Measurements from ENCODE around the gene C12orf76.
"Not testable (repeated sequence)": the region's sequence is repeated elsewhere in the genome, so short reads cannot be mapped to it uniquely, and the experiment has no call there.

The C12orf76 gene

DNA sequence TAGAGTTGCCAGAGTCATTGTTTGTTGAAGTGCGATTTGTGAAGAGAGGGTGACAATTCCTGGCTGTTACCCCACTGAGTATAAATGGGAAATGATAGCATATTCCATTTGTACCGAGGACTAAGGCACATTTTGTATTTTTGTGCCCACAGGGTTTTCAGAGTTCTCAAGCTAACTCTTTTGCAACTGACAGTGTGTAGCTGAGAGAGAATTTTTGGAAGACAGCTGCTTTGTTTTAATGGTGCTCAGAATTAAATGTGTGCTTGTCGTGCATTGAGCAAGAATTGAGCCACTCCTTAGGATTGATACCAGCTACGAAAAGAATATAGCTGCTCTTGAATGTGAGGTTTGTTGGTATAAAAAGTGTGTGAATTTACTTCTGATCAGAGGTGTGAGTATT is 27.4 kb downstream of the C12orf76 start:
- TF ChIP-seq, protein P1, sequence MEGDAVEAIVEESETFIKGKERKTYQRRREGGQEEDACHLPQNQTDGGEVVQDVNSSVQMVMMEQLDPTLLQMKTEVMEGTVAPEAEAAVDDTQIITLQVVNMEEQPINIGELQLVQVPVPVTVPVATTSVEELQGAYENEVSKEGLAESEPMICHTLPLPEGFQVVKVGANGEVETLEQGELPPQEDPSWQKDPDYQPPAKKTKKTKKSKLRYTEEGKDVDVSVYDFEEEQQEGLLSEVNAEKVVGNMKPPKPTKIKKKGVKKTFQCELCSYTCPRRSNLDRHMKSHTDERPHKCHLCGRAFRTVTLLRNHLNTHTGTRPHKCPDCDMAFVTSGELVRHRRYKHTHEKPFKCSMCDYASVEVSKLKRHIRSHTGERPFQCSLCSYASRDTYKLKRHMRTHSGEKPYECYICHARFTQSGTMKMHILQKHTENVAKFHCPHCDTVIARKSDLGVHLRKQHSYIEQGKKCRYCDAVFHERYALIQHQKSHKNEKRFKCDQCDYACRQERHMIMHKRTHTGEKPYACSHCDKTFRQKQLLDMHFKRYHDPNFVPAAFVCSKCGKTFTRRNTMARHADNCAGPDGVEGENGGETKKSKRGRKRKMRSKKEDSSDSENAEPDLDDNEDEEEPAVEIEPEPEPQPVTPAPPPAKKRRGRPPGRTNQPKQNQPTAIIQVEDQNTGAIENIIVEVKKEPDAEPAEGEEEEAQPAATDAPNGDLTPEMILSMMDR (IDR thresholded peaks at IDR 0.05; ENCODE audit: low read length, missing control alignments): no peak
- DNase-seq (ENCODE audit: low read depth): no peak
- H3K4me3 ChIP-seq (replicated peaks; ENCODE audit: low read depth, low read length): no peak overlapping the region

DNA sequence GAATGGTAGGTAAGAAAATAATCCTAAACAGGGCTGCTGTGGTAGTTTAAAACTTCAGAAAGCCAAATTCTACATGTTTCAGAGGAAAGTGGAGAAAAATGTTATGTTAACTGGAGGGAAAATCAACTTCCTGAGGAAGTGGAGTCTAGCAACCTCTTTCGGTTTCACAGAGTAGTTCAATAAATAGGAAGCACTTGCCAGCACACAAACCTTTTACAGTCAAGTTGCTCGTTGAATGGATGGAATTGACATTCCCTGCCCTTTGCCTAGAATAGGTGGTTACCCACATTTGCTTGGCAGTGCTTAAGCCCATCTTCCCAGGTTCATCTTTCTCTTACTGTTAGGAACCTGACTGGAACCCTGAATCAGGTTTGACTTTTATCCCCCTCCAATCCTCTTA is 33.2 kb downstream of the C12orf76 start:
- no peak for DNase-seq (ENCODE audit: low read depth)
- no peak overlapping the region for H3K4me3 ChIP-seq (replicated peaks; ENCODE audit: low read depth, low read length)
- TF ChIP-seq, protein P1 (IDR thresholded peaks at IDR 0.05; ENCODE audit: low read length, missing control alignments): no peak

DNA sequence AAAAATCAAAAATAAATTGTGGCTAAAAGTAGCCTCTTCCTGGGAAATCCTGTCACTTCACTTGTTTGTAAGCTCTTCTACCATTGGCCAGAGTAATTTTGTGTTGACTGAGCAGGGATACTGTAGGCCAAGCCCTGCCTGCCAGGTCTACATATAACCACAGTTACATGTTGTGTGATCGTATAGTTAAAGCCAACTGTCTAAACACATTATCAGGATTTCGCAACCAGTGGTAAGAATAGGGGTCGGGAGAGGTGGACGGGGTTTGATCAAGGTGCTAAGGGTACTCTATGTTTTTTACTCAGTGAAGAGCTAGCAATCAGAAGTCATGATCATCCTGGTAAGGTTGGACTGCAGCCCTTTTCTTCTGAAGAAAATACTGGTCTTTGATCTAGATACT is 35.7 kb downstream of the C12orf76 start:
- H3K4me3 ChIP-seq (replicated peaks; ENCODE audit: low read depth, low read length): no peak overlapping the region
- no peak for DNase-seq (ENCODE audit: low read depth)
- TF ChIP-seq, protein P1 (IDR thresholded peaks at IDR 0.05; ENCODE audit: low read length, missing control alignments): no peak

DNA sequence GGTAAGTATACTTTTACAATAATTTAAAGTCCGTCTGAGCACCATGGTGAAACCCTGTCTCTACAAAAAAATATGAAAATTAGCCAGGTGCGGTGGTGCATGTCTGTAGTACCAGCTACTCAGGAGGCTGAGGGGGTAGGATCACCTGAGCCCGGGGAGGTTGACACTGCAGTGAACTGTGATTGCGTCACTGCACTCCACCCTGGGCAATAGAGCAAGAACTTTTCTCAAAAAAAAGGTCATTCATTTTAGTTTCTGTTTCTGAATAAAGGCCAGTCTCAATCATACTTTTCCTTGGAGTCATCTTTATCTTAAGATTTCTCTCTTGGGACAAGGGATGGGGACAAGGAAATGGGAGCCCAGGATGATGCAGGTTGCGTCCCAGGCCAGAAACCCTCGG is 36.2 kb downstream of the C12orf76 start:
- no peak overlapping the region for H3K4me3 ChIP-seq (replicated peaks; ENCODE audit: low read depth, low read length)
- DNase-seq (ENCODE audit: low read depth): no peak
- TF ChIP-seq, protein P1 (IDR thresholded peaks at IDR 0.05; ENCODE audit: low read length, missing control alignments): no peak

DNA sequence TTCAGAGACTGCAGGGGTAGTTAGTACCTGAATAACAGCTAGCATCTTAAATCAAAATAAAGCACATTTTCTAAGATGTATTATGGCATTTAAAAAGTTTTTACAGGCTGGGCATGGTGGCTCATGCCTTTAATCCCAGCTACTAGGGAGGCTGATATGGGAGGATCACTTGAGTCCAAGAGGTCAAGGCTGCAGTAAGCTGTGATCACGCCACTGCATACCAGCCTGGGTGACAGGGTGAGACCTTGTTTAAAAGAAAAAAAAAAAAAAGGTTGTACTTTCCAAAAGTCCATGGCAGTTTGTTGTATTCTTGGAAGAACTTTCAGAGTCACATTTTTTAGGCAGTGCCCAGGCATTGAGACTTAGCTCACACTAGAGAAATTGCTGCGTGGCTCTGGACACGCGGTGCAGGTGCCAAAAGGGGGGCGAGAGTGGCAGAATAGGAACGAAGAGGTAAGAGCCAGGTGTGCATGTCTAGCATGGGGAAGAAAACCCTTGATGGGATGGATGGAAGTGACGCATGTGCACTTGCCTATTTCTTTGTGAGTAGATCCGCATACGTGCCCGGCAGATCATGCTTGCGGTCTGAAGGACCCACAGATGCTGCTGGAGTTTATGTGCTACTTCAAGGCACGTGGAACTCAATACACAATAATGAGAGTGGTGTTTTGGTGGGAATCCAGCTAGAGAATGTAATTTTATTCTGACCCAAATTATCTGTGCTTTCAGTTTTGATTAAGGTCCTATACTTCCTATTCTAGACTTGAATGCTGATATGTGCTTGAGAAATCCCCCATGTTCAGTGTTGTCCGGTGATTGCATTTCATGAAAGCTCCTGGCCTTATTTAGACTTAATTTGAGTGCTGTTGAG is 37.2 kb downstream of the C12orf76 start:
- H3K4me3 ChIP-seq (replicated peaks; ENCODE audit: low read depth, low read length): no peak overlapping the region
- TF ChIP-seq, protein P1 (IDR thresholded peaks at IDR 0.05; ENCODE audit: low read length, missing control alignments): no peak
- no peak for DNase-seq (ENCODE audit: low read depth)

DNA sequence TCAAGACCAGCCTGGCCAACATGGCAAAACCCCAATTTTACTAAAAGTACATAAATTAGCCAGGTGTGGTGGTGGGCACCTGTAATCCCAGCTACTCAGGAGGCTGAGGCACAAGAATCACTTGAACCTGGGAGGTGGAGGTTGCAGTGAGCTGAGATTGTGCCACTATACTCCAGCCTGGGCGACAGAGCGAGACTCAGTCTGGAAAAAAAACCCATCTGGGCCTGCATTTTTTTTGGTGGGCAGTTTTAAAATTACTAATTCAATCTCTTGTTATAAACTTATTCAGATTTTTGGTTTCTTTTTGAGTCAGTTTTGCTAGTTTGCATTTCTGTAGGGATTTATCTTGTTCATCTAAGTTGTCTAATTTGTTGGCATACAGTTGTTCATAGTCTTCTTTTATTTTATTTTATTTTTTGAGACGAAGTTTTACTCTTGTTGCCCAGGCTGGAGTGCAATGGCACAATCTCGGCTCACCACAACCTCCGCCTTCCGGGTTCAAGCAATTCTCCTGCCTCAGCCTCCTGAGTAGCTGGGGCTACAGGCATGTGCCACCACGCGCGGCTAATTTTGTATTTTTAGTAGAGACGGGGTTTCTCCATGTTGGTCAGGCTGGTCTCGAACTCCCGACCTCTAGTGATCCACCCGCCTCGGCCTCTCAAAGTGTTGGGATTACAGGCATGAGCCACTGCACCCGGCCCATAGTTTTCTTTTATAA is 39.5 kb downstream of the C12orf76 start:
- not testable (repeated sequence) for DNase-seq (ENCODE audit: low read depth)

DNA sequence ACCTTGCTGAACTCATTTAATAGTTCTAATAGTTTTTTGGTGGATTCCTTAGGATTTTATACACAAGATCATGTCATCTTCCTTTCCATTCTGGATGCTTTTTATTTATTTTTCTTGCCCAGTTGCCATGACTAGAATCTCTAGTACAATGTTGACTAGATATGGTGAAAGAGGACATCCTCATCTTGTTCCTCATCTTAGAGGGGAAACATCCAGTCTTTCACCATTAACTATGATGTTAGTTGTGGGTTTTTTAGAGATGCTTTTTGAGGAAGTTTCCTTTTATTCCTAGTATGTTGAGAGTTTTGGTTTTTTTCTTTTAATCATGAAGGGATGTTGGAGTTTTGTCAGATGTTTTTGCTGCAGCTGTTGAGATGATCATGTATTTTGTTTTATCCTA is 40.4 kb downstream of the C12orf76 start:
- H3K4me3 ChIP-seq (replicated peaks; ENCODE audit: low read depth, low read length): no peak overlapping the region
- no peak for DNase-seq (ENCODE audit: low read depth)
- TF ChIP-seq, protein P1 (IDR thresholded peaks at IDR 0.05; ENCODE audit: low read length, missing control alignments): no peak

More for the DNA sequence above, 39.5 kb downstream of the C12orf76 start:
- H3K4me3 ChIP-seq (replicated peaks; ENCODE audit: low read depth, low read length): not testable (repeated sequence)

Data from fibroblast of pulmonary artery (primary cell).